Lower lobe of right lung (tissue), 2 donors: ENCODE measurements around the gene PRSS38. TPM values are rescaled to one million over a fixed set of nuclear protein-coding genes. Genes with fewer than 3 reads are reported as not detected.

ENCODE experiments used
- ATAC-seq, 2 donors: fragments of 200-7000 bp; cut with Tn5 transposase; one replicate each; pipeline ENCODE4 v1.9.1; 2020 to 2022; ENCODE audit warnings: mild to moderate bottlenecking in 2 of 2, moderate library complexity in 2 of 2
- DNase-seq: peaks from one replicate; pipeline ENCODE4 v3.0.0-alpha.2; 2020
- H3K27ac ChIP-seq: fragments of 200-600 bp; one replicate; pipeline ENCODE4 v1.8.0; 2022
- H3K27me3 ChIP-seq: fragments of 200-600 bp; one replicate; pipeline ENCODE4 v1.8.0; 2022; ENCODE audit warnings: low read depth
- H3K36me3 ChIP-seq: fragments of 200-600 bp; one replicate; pipeline ENCODE4 v1.8.0; 2022; ENCODE audit warnings: mild to moderate bottlenecking
- H3K4me1 ChIP-seq: fragments of 200-600 bp; one replicate; pipeline ENCODE4 v1.8.0; 2022
- H3K4me3 ChIP-seq: fragments of 200-600 bp; one replicate; pipeline ENCODE4 v1.8.0; 2022; ENCODE audit warnings: mild to moderate bottlenecking
- H3K9me3 ChIP-seq: fragments of 200-600 bp; one replicate; pipeline ENCODE4 v1.8.0; 2022
- CTCF ChIP-seq: fragments of 200-600 bp; IDR thresholded peaks from one replicate; pipeline ENCODE4 v1.8.0; 2022; ENCODE audit warnings: antibody characterized with exemption, mild to moderate bottlenecking
- intact Hi-C: fragments of 100-400 bp; cut with DNase I; formaldehyde crosslinking; loops from one replicate; pipeline ENCODE4 v1.11.0; 2022
- total RNA-seq: library from RNA; stranded (reverse); fragmentation: NEBNext Ultra II Directional; extraction: Animal tissue kit (Norgen Biotek cat#: 25700); gene quantifications from one replicate; pipeline ENCODE4 v1.2.1, GENCODE V29; 2021
- donor health status: DM: no; HTN: yes; CAD: no; lungs with severe emphysema.

The PRSS38 gene
- total RNA-seq, 1 donor from 2014 or later: not detected

GRCh38 chr1:227816750-227817446, 1.4 kb downstream of the PRSS38 start:
- Histone ChIP-seq H3K4me3 (no peak overlapping the region), H3K36me3 (no peaks in the 10 kb centered on the region), H3K27ac (no peak overlapping the region), H3K27me3 (no peaks in the 10 kb centered on the region), H3K9me3 (peaks cover 18% of the 10 kb centered on the region), H3K4me1 (no peaks in the 10 kb centered on the region)
- TF ChIP-seq CTCF: no peak
- ATAC-seq: peak in 1 of 2 donors; percentile 29
- intact Hi-C loops: no loop called here
- no peak for DNase-seq

- no peak overlapping the region for H3K4me3 ChIP-seq
- no peaks in the 10 kb centered on the region for H3K4me1 ChIP-seq
- no peak for ATAC-seq
- intact Hi-C loops: no loop called here
- no peaks in the 10 kb centered on the region for H3K27me3 ChIP-seq
- H3K27ac ChIP-seq: no peak overlapping the region
- H3K36me3 ChIP-seq: no peaks in the 10 kb centered on the region
- DNase-seq: no peak
- no peak for TF ChIP-seq CTCF
- H3K9me3 ChIP-seq: peaks cover 6% of the 10 kb centered on the region
These were observed 8.1 kb downstream of the PRSS38 start for GRCh38 chr1:227823537-227823936.

- Histone ChIP-seq H3K27me3 (no peaks in the 10 kb centered on the region), H3K27ac (no peak overlapping the region), H3K9me3 (peaks cover 6% of the 10 kb centered on the region), H3K4me1 (no peaks in the 10 kb centered on the region), H3K36me3 (no peaks in the 10 kb centered on the region), H3K4me3 (no peak overlapping the region)
- intact Hi-C loops: no loop called here
- ATAC-seq (no peak), DNase-seq (no peak)
- no peak for TF ChIP-seq CTCF
These were observed 8.7 kb downstream of the PRSS38 start for GRCh38 chr1:227824204-227824603.

GRCh38 chr1:227828786-227829185, 13.3 kb downstream of the PRSS38 start:
- DNase-seq: no peak
- no peak for ATAC-seq
- TF ChIP-seq CTCF: no peak
- Histone ChIP-seq H3K4me3 (no peak overlapping the region), H3K27me3 (no peaks in the 10 kb centered on the region), H3K36me3 (no peaks in the 10 kb centered on the region), H3K9me3 (no peaks in the 10 kb centered on the region), H3K4me1 (no peaks in the 10 kb centered on the region), H3K27ac (no peak overlapping the region)
- intact Hi-C loops: no loop called here

GRCh38 chr1:227838181-227838580, 22.7 kb downstream of the PRSS38 start:
- no peaks in the 10 kb centered on the region for H3K4me1 ChIP-seq
- intact Hi-C loops: no loop called here
- no peaks in the 10 kb centered on the region for H3K27me3 ChIP-seq
- no peaks in the 10 kb centered on the region for H3K9me3 ChIP-seq
- TF ChIP-seq CTCF: no peak
- no peak for ATAC-seq
- H3K4me3 ChIP-seq: no peak overlapping the region
- no peaks in the 10 kb centered on the region for H3K36me3 ChIP-seq
- DNase-seq: no peak
- no peak overlapping the region for H3K27ac ChIP-seq
